Endothelial cell of umbilical vein (primary cell): ENCODE data around the gene RASSF9. TPM values are rescaled to one million over a fixed set of nuclear protein-coding genes. Genes with fewer than 3 reads are reported as not detected.

Source experiments
- BruUV-seq: library from RNA; stranded (reverse); fragments of 400-500 nt; replicated peaks from 2 replicates; lab custom pipeline; 2021; lab: Mats Ljungman, UMichigan
- CTCF ChIA-PET: fragments of 300-600, 350-600 bp; sonication (Branson Sonifier 250); formaldehyde crosslinking; loops from one replicate; lab custom pipeline; 2021; ENCODE audit warnings: antibody characterized with exemption, inconsistent platforms; lab: Charles Lee
- POLR2A ChIA-PET: fragments of 300-600, 350-600 bp; sonication (Branson Sonifier 250); formaldehyde crosslinking; loops from one replicate; lab custom pipeline; 2021; ENCODE audit warnings: antibody characterized with exemption, inconsistent platforms; lab: Charles Lee
- DNase-seq: peaks from one replicate; pipeline ENCODE4 v3.0.0-alpha.2; 2011; ENCODE audit warnings: low read depth, low spot score
- FAIRE-seq: peaks from 2 replicates; lab custom pipeline; 2011; peaks lifted over from hg19 to GRCh38; lab: Jason Lieb, UNC
- H2AFZ ChIP-seq: 2 replicates; pipeline ENCODE4 v1.6.0; 2012; ENCODE audit warnings: low read depth, low read length, control low read depth, inconsistent platforms
- H3K27ac ChIP-seq: 2 replicates; pipeline ENCODE4 v1.5.1; 2011; ENCODE audit warnings: low read depth, mild to moderate bottlenecking, control low read depth, low read length, moderate library complexity; ENCODE audit not compliant: insufficient read depth
- H3K27me3 ChIP-seq, 2 experiments: 2 replicates each; pipeline versions ENCODE4 v1.6.0 to v1.6.1; 2011; ENCODE audit warnings: low read length in 2 of 2, mixed read lengths in 1 of 2; ENCODE audit not compliant: control insufficient read depth in 2 of 2, insufficient read depth in 2 of 2
- H3K36me3 ChIP-seq, 2 experiments: 2 replicates in 1 of 2; 3 replicates in 1 of 2; pipeline ENCODE4 v1.5.1; 2011; ENCODE audit warnings: low read length in 2 of 2, mild to moderate bottlenecking in 1 of 2, moderate library complexity in 1 of 2; ENCODE audit not compliant: control insufficient read depth in 2 of 2, insufficient read depth in 2 of 2; ENCODE audit errors: extremely low read depth in 1 of 2
- H3K4me1 ChIP-seq: 3 replicates; pipeline ENCODE4 v1.5.1; 2011; ENCODE audit warnings: mild to moderate bottlenecking, low read length; ENCODE audit not compliant: control insufficient read depth, insufficient read depth; ENCODE audit errors: extremely low read depth
- H3K4me2 ChIP-seq: 2 replicates; pipeline ENCODE4 v1.6.1; 2011; ENCODE audit warnings: low read length, control low read depth, mixed read lengths; ENCODE audit not compliant: insufficient read depth
- H3K4me3 ChIP-seq, 3 experiments: fragments of 200-600 bp in 1 of 3; sonication (generic), shearing (Covaris generic) in 1 of 3; replicated peaks in 1 of 3; 2 replicates each; pipeline ENCODE4 v1.5.1; 2011 to 2016; ENCODE audit warnings: control low read depth in 3 of 3, low read length in 3 of 3, mild to moderate bottlenecking in 2 of 3, inconsistent platforms in 1 of 3, low read depth in 1 of 3, moderate library complexity in 1 of 3; ENCODE audit not compliant: insufficient read depth in 1 of 3
- H3K79me2 ChIP-seq: 2 replicates; pipeline ENCODE4 v1.6.0; 2012; ENCODE audit warnings: low read length, inconsistent platforms; ENCODE audit not compliant: control insufficient read depth, insufficient read depth
- H3K9ac ChIP-seq: replicated peaks from 2 replicates; pipeline ENCODE3; 2011; ENCODE audit warnings: low read length, control low read depth; ENCODE audit not compliant: insufficient read depth; ENCODE audit errors: extremely low read depth
- H3K9me1 ChIP-seq: replicated peaks from 3 replicates; pipeline ENCODE4 v1.6.0; 2011; ENCODE audit warnings: mild to moderate bottlenecking, low read length; ENCODE audit not compliant: control insufficient read depth, insufficient read depth; ENCODE audit errors: extremely low read depth
- H3K9me3 ChIP-seq: replicated peaks from 2 replicates; pipeline ENCODE4 v1.5.1; 2012; ENCODE audit warnings: low read length, inconsistent platforms; ENCODE audit not compliant: control insufficient read depth, insufficient read depth
- H4K20me1 ChIP-seq: replicated peaks from 2 replicates; pipeline ENCODE3; 2011; ENCODE audit warnings: mild to moderate bottlenecking, low read length; ENCODE audit not compliant: control insufficient read depth, insufficient read depth; ENCODE audit errors: extremely low read depth
- CTCF ChIP-seq, 2 donors: IDR thresholded peaks; 1 replicate in 1 of 2; 2 replicates in 1 of 2; pipeline ENCODE4 v1.5.1; 2011; ENCODE audit warnings: low read length in 2 of 2, mild to moderate bottlenecking in 2 of 2, moderate library complexity in 2 of 2, control low read depth in 1 of 2, inconsistent platforms in 1 of 2, low read depth in 1 of 2; ENCODE audit not compliant: insufficient read depth in 1 of 2; ENCODE audit errors: extremely low read depth in 1 of 2
- EZH2 ChIP-seq: IDR thresholded peaks from 2 replicates; pipeline ENCODE4 v1.6.1; 2012; ENCODE audit warnings: borderline replicate concordance, low read depth, mild to moderate bottlenecking, moderate library complexity, low read length, inconsistent platforms; ENCODE audit not compliant: severe bottlenecking
- FOS ChIP-seq: IDR thresholded peaks from 2 replicates; pipeline ENCODE4 v1.6.1; 2011; ENCODE audit warnings: mild to moderate bottlenecking, low read length, moderate library complexity, borderline replicate concordance; ENCODE audit not compliant: insufficient read depth
- GATA2 ChIP-seq: IDR thresholded peaks from 2 replicates; pipeline ENCODE4 v1.7.0; 2011; ENCODE audit warnings: low read depth, mild to moderate bottlenecking, moderate library complexity, mixed read lengths, low read length; ENCODE audit not compliant: insufficient read length, insufficient read depth
- JUN ChIP-seq: IDR thresholded peaks from 2 replicates; pipeline ENCODE4 v1.6.1; 2011; ENCODE audit warnings: borderline replicate concordance, low read depth; ENCODE audit not compliant: insufficient read length, insufficient read depth
- MYC ChIP-seq: IDR thresholded peaks from one replicate; pipeline ENCODE4 v1.6.1; 2011; ENCODE audit warnings: mild to moderate bottlenecking, low read depth, low read length
- POLR2A ChIP-seq: IDR thresholded peaks from 2 replicates; pipeline ENCODE4 v1.6.1; 2012; ENCODE audit warnings: low read depth, mild to moderate bottlenecking, control low read depth, low read length
- POLR2AphosphoS5 ChIP-seq: IDR thresholded peaks from 2 replicates; pipeline ENCODE4 v1.6.1; 2012; ENCODE audit warnings: low read depth, mild to moderate bottlenecking, control low read depth, low read length, moderate library complexity; ENCODE audit not compliant: insufficient read depth
- dilution Hi-C: fragments of 300-500 bp; cut with MboI; formaldehyde crosslinking; loops from one replicate; pipeline ENCODE4 v1.15.0; 2019; ENCODE audit warnings: low sequenced_read_pairs; ENCODE audit not compliant: extremely low pct_ligation_motif_present
- intact Hi-C: fragments of 100-400 bp; cut with micrococcal nuclease; formaldehyde crosslinking; loops from one replicate; pipeline ENCODE4 v1.10.0; 2022
- polyA plus RNA-seq, 4 experiments: library from polyadenylated mRNA; depleted of rRNA in 3 of 4; stranded (reverse) in 3 of 4; unstranded in 1 of 4; fragments of >200 nt; gene quantifications; 2 replicates each; pipeline versions ENCODE4 v1.2.1 to v1.2.3, GENCODE V29; 2011 to 2012; ENCODE audit warnings: missing spikeins in 1 of 4
- total RNA-seq: library from RNA; stranded (reverse); gene quantifications from 2 replicates; pipeline ENCODE4 v1.2.3, GENCODE V29; 2021
- TF ChIP-seq, protein P1 (sequence below): IDR thresholded peaks from 2 replicates; pipeline ENCODE4 v1.6.1; 2011; ENCODE audit not compliant: insufficient read depth, insufficient read length

RASSF9 gene
- total and polyA plus RNA-seq, 2 donors (not counting 3 experiments of a cell fraction or from before 2014, with no cell fraction given) = 2.1 to 2.3 TPM

- Histone ChIP-seq H2AFZ (no peak overlapping the region), H3K9me1 (no peaks in the 10 kb centered on the region), H3K36me3 (peaks cover 0 to 8% of the 10 kb centered on the region in 2 experiments), H3K9ac (no peak overlapping the region), H4K20me1 (no peaks in the 10 kb centered on the region), H3K79me2 (no peaks in the 10 kb centered on the region), H3K4me2 (no peak overlapping the region), H3K4me1 (no peaks in the 10 kb centered on the region), H3K9me3 (no peaks in the 10 kb centered on the region), H3K27ac (no peak overlapping the region), H3K4me3 (no peak overlapping the region), H3K27me3 (no peaks in the 10 kb centered on the region)
- POLR2A ChIA-PET = no interaction called here
- no TSS peak for BruUV-seq
- intact Hi-C loops (no loop called here), dilution Hi-C loops (no loop called here)
- DNase-seq = no peak
- CTCF ChIA-PET = interaction anchor here (1.2 kb wide), 1 partner anchor 78 kb away, joined by 3 read pairs; no protein-coding TSS in a partner anchor
- no peak for FAIRE-seq
- TF ChIP-seq POLR2AphosphoS5 = no peak
- TF ChIP-seq JUN = no peak
- TF ChIP-seq POLR2A = no peak
- TF ChIP-seq MYC = no peak
- TF ChIP-seq, protein P1, sequence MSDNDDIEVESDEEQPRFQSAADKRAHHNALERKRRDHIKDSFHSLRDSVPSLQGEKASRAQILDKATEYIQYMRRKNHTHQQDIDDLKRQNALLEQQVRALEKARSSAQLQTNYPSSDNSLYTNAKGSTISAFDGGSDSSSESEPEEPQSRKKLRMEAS = no peak
- no peak for TF ChIP-seq FOS
- TF ChIP-seq CTCF (IDR thresholded peaks at IDR 0.05; ENCODE audit: extremely low read depth in 1 of 2, insufficient read depth in 1 of 2, low read depth in 1 of 2, low read length in 2 of 2) = no peak
- TF ChIP-seq EZH2 = no peak
- no peak for TF ChIP-seq GATA2
These were observed 26.7 kb downstream of the RASSF9 start for GRCh38 chr12:85809500-85809899.
